NT2/D1 (cell line): ENCODE results near the gene GNAI1.
"Not testable (repeated sequence)": the region's sequence is repeated elsewhere in the genome, so short reads cannot be mapped to it uniquely, and the experiment has no call there.

Experiments used
- DNase-seq: peaks from one replicate; pipeline ENCODE4 v3.0.0-alpha.2; 2011; ENCODE audit warnings: low read depth, low spot score
- H3K27me3 ChIP-seq: 2 replicates; pipeline ENCODE4 v1.6.0; 2011; ENCODE audit warnings: mild to moderate bottlenecking; ENCODE audit not compliant: insufficient read length, insufficient read depth
- H3K36me3 ChIP-seq: 2 replicates; pipeline ENCODE4 v1.6.1; 2011; ENCODE audit warnings: mild to moderate bottlenecking, low read length, mixed read lengths; ENCODE audit not compliant: insufficient read depth, insufficient read length
- H3K4me1 ChIP-seq: 2 replicates; pipeline ENCODE4 v1.5.1; 2011; ENCODE audit not compliant: insufficient read depth, insufficient read length
- H3K4me3 ChIP-seq: 2 replicates; pipeline ENCODE4 v1.5.1; 2011; ENCODE audit warnings: low read depth; ENCODE audit not compliant: insufficient read length
- H3K9ac ChIP-seq: 2 replicates; pipeline ENCODE4 v1.6.0; 2011; ENCODE audit warnings: low read depth; ENCODE audit not compliant: insufficient read length
- H3K9me3 ChIP-seq: 2 replicates; pipeline ENCODE4 v1.5.1; 2011; ENCODE audit warnings: mild to moderate bottlenecking, low read length; ENCODE audit not compliant: insufficient read depth
- SUZ12 ChIP-seq: IDR thresholded peaks from 2 replicates; pipeline ENCODE4 v1.6.1; 2011; ENCODE audit not compliant: insufficient read length, insufficient read depth; ENCODE audit errors: extremely low read depth
- YY1 ChIP-seq: IDR thresholded peaks from 2 replicates; pipeline ENCODE4 v1.6.1; 2011; ENCODE audit not compliant: insufficient read length, insufficient read depth
- ZNF274 ChIP-seq: IDR thresholded peaks from 2 replicates; pipeline ENCODE4 v1.6.1; 2011; ENCODE audit warnings: mild to moderate bottlenecking, low read depth, low read length

Gene GNAI1

DNA sequence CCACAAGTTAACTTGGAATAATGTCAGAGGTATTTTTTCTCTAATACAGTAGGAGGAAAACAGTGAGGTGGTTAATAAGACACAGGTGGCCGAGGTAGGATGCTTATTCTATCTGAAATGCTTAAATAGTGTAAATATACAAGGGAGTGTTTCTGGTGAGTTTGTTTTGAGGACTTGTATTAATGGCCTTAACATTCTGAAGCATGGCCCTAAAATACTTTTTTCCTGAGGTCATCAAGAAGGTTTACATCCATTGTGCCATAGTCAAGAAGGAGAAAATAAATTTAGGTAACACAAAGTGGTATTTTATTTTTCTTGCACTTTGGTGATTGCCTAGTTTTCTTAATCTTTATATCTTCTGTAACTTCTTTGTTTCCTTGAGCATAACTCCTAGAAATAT is 18.8 kb downstream of the GNAI1 start:
- H3K4me3 ChIP-seq, result no peak overlapping the region
- no peaks in the 10 kb centered on the region for H3K36me3 ChIP-seq
- DNase-seq, result no peak
- no peaks in the 10 kb centered on the region for H3K27me3 ChIP-seq
- no peaks in the 10 kb centered on the region for H3K4me1 ChIP-seq
- H3K9ac ChIP-seq, result no peak overlapping the region
- H3K9me3 ChIP-seq, result no peaks in the 10 kb centered on the region
- TF ChIP-seq YY1 (no peak), ZNF274 (no peak), SUZ12 (no peak)

DNA sequence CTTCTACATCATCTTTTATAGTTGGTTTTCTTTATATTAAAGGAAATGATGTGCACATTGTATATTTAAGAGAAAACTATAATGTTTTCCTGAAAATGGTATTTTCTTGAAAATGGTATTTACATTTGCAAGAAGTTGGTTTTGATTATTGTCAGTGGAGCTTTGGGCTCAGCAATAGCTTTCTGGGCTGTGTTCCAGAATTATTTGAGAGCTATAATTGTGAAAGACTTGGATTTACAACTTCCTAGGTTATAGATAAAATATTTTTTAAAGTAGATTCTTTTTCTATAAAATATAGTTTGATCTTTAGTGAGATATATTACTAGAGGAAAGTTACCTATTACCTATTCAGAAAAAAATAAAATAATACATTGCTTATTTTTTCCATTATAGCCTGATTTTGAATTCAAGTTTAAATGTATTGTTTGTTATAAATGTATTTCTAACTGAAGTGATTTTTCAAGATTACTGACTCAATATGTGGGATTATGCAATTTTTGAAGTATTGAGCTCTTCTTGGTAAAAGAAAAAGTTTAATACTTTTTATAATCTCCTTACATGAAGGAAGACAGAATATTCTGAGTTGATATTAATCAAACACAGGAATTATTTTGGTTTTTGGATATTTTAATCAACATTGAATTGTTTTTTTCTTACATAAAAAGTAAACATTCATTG is 20.2 kb downstream of the GNAI1 start:
- Histone ChIP-seq H3K36me3 (no peaks in the 10 kb centered on the region), H3K4me3 (no peak overlapping the region), H3K4me1 (no peaks in the 10 kb centered on the region), H3K9ac (no peak overlapping the region), H3K9me3 (no peaks in the 10 kb centered on the region), H3K27me3 (no peaks in the 10 kb centered on the region)
- TF ChIP-seq YY1, result no peak
- TF ChIP-seq ZNF274, result no peak
- TF ChIP-seq SUZ12, result no peak
- no peak for DNase-seq

DNA sequence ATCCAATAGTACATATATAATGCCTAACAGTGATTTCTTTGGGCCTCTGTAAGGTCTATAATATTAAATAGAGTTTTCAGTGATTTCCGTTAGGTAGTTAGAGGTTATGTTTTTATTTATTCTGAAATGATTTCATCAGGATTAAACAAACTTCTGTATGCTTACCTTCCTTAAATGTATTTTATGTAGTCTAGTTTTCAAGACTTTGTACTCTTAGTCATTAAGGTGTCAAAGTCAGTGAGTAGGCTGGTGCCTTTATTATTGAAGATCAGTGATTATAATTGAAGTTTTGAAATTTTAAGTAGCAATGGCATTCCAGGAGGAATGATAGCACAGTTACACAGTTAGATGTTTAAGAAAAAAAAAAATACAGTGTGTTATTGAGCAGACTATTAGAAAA is 20.7 kb downstream of the GNAI1 start:
- TF ChIP-seq ZNF274, result no peak
- TF ChIP-seq YY1, result no peak
- TF ChIP-seq SUZ12, result no peak
- no peak overlapping the region for H3K4me3 ChIP-seq
- no peak overlapping the region for H3K9ac ChIP-seq
- H3K27me3 ChIP-seq, result no peaks in the 10 kb centered on the region
- H3K4me1 ChIP-seq, result no peaks in the 10 kb centered on the region
- H3K36me3 ChIP-seq, result no peaks in the 10 kb centered on the region
- DNase-seq, result no peak
- no peaks in the 10 kb centered on the region for H3K9me3 ChIP-seq

DNA sequence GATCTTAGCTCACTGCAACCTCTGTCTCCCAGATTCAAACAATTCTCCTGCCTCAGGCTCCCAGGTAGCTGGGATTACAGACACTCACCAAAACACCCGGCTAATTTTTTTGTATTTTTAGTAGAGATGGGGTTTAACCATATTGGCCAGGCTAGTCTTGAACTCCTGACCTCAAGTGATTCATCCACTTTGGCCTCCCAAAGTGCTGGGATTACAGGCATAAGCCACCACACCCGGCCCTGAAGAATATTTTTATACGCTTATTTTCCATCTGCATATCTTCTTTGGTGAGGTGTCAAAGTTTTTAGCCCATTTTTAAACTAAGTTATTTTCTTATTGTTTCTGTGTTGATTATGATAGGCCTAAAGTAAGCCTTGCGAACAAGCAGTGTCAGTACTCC is 23.1 kb downstream of the GNAI1 start:
- not testable (repeated sequence) for H3K4me1 ChIP-seq, H3K9ac ChIP-seq, H3K4me3 ChIP-seq, H3K27me3 ChIP-seq, H3K36me3 ChIP-seq, H3K9me3 ChIP-seq, DNase-seq

DNA sequence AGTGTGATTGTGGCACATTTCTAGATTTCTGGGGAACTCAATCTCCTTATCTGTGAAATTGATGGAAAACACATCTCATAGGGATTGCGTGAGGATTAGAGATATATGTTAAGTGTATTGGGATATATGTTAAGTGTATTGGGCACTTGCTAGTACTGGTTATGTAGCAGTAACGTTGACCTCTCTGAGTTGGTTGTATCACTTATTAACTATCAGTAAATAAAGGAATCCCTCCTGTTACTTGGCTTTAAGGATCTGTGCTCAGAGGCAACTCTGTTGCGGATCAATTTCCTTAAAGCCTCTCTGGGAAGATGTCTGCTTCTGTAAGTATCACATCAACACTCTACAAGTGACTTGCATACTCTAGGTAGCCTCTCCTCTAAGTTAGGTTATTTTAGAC is 25.2 kb downstream of the GNAI1 start:
- Histone ChIP-seq H3K4me1 (no peaks in the 10 kb centered on the region), H3K9ac (no peak overlapping the region), H3K36me3 (no peaks in the 10 kb centered on the region), H3K9me3 (no peaks in the 10 kb centered on the region; the same call in 1 of the 2 replicates), H3K27me3 (no peaks in the 10 kb centered on the region), H3K4me3 (no peak overlapping the region)
- no peak for DNase-seq
- TF ChIP-seq ZNF274 (no peak), SUZ12 (no peak), YY1 (no peak)

DNA sequence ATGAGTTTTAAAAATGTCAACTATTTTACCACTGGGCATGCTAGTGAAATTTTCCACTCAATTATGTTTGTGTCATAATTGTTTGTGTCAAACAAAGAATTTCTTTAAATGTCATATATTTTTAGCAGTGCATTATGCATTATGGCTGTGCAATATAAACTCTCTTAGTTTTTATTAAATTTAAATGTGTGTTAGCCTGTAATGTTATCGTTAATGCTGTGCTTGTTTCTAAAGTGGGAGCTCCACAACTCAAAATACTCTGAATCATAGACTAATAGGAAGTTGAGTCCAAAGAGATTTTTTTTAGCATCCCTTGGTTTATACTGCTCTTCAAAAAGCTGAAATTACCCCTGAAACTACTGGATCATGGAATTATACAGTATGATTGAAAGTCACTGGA is 26.8 kb downstream of the GNAI1 start:
- Histone ChIP-seq H3K36me3 (no peaks in the 10 kb centered on the region), H3K27me3 (no peaks in the 10 kb centered on the region), H3K4me3 (no peak overlapping the region), H3K9ac (no peak overlapping the region), H3K9me3 (no peaks in the 10 kb centered on the region; the same call in 1 of the 2 replicates), H3K4me1 (no peaks in the 10 kb centered on the region)
- DNase-seq, result no peak
- TF ChIP-seq YY1, result no peak
- TF ChIP-seq SUZ12, result no peak
- TF ChIP-seq ZNF274, result no peak

DNA sequence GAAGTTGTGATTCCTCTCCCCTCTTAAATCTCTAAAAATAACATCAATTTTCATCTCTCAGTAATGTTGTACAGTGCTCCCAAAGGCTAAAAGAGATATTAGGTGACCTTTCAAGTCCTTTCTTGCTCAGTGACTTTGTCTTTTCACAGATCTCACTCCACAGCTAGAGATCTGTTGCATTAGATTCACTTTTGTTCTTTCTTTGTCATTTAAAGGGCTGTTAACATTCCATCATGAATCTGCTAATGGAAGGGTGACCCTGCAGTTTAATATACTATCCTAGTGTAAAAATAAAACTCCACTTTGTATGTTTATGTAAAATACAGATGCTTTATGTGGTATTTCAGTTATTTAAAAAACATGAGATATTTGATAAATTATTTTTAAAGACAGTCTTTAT is 30.5 kb downstream of the GNAI1 start:
- Histone ChIP-seq H3K4me3 (no peak overlapping the region), H3K36me3 (no peaks in the 10 kb centered on the region), H3K4me1 (no peaks in the 10 kb centered on the region), H3K9ac (no peak overlapping the region), H3K9me3 (peaks cover 12% of the 10 kb centered on the region), H3K27me3 (no peaks in the 10 kb centered on the region)
- no peak for TF ChIP-seq SUZ12
- DNase-seq, result peak; percentile 18

DNA sequence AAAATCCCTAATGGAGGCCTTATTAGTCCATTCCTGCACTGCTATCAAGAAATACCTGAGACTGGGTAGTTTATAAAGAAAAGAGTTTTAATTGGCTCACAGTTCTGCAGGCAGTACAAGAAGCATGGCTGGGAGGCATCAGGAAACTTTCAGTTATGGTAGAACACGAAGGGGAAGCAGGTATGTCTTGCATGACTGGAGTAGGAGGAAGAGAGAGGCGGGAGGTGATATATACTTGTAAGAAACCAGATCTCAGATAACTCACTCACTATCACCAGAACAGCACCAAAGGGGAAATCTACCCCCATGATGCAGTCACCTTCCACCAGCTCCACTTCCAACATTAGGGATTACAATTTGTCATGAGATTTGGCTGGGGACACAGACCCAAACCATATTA is 35.8 kb downstream of the GNAI1 start:
- Histone ChIP-seq H3K36me3 (no peaks in the 10 kb centered on the region), H3K9me3 (peaks cover 39% of the 10 kb centered on the region), H3K4me3 (no peak overlapping the region), H3K4me1 (no peaks in the 10 kb centered on the region), H3K27me3 (no peaks in the 10 kb centered on the region), H3K9ac (no peak overlapping the region)
- no peak for DNase-seq
- no peak for TF ChIP-seq ZNF274
